B cell (primary cell): ENCODE results near the gene MYL12B.

Experiments
- CTCF ChIP-seq: fragments of 200-600 bp; IDR thresholded peaks from one replicate; pipeline ENCODE4 v1.8.0; 2022; ENCODE audit warnings: antibody characterized with exemption, mild to moderate bottlenecking
- EZH2 ChIP-seq: IDR thresholded peaks from 2 replicates; pipeline ENCODE4 v1.6.1; 2012; ENCODE audit warnings: borderline replicate concordance, low read depth, mild to moderate bottlenecking, moderate library complexity, low read length; ENCODE audit not compliant: insufficient read depth, poor library complexity, severe bottlenecking

DNA sequence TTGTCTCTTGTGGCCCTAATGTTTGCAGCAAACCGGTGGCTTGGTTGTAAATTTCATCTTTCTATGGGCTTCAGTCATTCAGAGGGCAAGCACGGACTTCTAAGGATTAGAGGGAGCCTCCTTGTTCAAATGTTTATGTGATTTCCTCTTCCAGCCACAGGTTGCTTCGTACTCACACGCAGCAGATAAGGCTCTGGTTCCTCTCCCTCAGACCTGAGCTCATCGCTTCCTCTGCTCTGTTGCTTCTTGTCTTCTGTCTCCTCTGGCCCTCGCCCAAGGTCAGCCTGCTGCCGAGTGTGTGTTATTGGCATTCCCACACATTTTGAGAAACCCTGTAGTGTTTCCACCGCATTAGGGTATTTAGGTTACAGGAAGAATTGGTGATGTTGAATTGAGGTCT lies 44.0 kb downstream of the MYL12B start:
- TF ChIP-seq CTCF (no peak), EZH2 (no peak)
